Activated gamma-delta T cell treated with Interleukin-2 at 50 U/mL for 16 hours (primary cell): ENCODE measurements around the gene CPLANE1.
"Not testable (repeated sequence)": the region's sequence is repeated elsewhere in the genome, so short reads cannot be mapped to it uniquely, and the experiment has no call there.

ENCODE experiments used
- DNase-seq: peaks from one replicate; pipeline ENCODE4 v3.0.0-alpha.2; 2020

Gene CPLANE1

DNA sequence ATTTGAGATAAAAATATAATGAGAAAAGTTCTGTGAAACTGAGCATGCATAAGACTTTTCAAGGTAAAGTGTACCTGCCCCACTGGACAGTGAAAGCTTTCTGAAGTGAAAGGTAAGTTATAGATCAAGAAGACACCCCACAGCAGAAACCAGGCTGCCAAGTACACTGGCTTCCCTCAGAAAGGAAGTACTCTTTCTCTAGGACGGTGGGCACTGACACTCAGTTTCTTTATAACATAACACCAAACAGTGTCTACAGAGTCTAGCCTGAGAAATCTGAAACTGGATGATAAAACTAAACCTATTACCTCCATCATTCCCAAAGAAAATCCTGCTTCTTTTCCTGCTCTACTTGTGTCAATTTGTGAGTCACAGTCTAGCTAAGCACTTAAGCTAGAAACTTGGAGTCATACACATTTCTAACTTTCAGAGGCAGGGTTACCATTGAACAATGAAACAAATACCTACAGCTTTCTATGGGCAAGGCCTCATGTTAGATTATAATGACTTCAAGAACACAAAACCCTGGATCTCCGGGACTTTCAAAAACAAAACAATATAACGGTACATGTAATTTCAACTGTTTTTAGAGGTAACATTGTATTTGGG, 136.7 kb downstream of the CPLANE1 start:
- DNase-seq: no peak

DNA sequence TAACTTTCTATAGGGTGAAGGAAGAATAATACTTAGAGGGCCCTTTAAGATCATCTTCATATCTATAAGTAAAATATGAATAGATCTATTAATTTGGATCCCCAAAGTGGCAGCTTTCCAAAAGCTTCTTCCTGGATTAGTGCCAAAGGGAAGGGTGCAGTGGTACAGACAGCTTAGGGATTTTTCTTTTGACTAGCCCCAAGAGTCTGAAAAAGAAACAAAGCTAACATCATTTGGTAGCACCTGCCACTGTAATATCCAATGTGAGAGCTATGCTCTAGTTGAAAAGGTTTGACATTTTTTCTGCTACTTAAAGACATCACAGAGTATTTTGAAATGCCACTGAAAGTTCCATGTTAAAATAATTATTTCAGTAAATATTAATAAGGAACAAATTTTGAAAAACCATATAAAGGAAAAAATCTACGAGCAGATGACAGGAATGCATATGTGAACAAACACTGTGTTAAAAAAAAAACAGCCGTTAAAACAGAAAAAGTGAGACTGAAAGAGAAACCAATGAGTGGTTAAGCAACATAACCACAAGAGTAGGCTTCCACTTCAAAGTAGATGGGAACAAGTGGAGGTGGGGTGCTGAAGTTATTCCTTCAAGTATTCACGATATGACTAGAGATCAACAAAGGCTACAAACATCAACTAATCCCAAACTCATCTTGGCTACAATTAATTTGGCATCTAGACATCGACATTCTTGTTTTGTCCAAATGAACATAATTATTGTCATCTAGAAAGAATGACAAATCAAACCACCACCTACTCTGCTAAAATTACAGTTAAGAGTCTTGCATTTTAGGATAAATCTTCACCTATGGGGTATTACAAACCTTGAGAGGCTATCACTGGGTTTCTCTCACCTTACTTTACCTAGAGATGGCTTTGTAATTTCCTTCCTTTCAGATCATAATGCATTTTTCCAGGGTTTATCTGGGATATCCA, 137.5 kb downstream of the CPLANE1 start:
- no peak for DNase-seq

DNA sequence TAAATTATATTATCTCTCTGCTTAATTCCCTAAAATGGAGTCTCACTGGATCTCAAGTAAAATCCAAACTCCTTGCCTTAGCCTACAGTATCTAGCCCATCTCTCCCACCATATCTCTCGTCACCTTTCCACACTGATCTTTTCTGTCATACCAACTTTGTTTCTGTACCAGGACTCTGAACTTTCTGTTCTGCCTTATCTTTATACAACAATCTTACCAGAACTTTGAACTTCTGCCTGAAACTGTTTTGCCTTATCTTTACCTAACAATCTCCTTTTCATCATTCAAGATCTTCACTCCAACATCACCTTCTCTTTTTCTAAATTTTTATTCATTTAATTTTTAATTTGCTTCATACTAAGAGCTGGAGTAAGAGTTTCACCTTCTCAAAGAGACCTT, 139.0 kb downstream of the CPLANE1 start:
- no peak for DNase-seq

DNA sequence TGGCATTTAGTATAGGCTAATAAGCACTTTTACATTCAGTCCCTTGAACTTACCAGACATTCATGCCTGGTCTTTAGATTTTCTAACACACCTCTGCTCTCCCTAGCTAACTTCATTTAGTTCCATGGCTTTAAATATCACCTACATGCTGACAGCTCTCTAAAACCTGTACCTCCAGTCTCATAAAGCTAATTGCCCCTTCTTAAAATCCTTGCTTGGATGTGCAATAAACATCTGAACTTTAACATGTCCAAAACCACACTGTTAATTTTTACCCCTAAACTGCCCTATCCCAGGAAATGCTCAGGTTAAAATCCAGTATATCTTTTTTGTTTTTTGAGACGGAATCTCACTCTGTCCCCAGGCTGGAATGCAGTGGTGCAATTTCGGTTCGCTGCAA, 139.8 kb downstream of the CPLANE1 start:
- DNase-seq: no peak

DNA sequence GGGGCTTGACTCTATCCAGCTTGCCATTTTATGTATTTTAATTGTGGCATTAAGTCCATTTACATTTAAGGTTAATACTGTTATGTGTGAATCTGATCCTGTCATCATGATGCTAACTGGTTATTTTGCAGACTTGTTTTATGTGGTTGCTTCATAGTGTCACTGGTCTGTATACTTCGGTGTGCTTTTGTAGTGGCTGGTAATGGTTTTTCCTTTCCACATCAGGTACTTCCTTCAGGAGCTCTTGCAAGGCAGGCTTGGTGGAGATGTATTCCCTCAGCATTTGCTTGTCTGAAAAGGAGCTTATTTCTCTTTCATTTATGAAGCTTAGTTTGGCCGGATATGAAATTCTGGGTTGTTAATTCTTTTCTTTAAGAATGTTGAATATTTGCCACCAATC, 145.9 kb downstream of the CPLANE1 start:
- no peak for DNase-seq

DNA sequence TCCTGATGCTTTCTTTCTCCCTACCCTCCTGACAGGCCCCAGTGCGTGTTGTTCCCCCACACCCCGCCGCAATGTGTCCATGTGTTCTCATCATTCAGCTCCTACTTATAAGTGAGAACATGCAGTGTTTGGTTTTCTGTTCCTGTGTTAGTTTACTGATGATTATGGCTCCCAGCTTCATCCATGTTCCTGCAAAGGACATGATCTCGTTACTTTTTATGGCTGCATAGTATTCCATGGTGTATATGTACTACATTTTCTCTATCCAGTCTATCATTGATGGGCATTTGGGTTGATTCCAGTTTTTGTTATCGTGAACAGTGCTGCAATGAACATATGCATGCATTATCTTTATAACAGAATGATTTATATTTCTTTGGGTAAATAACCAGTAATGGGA, 149.9 kb downstream of the CPLANE1 start:
- not testable (repeated sequence) for DNase-seq

DNA sequence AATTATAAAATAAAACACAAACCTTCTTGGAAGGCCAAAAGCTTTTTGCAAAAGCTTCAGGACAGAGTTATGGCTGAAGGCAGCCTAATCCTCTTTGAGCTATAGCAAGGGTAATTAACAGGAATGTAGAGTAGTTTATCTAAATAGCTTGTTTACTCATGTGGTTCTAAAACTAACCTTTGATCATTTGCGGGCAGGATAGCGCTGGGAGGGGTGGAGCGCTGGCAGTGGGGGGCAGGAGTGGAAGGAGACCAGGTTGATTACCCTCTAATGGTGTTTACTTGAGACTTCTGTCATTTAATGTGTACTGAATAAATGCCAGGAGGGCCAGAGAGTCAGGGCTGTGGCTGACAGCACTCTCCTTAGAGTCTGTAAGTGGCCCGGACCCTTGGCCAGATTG, 155.4 kb downstream of the CPLANE1 start:
- not testable (repeated sequence) for DNase-seq

DNA sequence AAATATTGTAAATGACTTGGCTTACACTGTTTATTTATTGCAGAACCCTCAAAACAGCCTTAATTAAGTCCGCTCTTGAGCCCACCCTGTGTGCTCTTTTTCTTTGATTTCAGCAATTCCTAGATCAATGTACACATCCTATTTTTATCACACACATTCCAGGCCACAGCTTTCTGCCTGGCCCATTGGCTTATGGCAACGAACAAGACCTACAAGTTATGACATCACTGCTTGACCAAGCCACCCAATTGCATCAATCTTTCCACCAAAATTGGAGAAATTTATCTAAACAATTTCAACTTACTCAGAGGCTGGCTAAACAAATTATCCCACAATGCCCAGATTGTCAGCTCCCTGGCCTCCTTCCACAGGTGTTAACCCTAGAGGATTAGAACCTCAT, 158.4 kb downstream of the CPLANE1 start:
- DNase-seq: no peak

DNA sequence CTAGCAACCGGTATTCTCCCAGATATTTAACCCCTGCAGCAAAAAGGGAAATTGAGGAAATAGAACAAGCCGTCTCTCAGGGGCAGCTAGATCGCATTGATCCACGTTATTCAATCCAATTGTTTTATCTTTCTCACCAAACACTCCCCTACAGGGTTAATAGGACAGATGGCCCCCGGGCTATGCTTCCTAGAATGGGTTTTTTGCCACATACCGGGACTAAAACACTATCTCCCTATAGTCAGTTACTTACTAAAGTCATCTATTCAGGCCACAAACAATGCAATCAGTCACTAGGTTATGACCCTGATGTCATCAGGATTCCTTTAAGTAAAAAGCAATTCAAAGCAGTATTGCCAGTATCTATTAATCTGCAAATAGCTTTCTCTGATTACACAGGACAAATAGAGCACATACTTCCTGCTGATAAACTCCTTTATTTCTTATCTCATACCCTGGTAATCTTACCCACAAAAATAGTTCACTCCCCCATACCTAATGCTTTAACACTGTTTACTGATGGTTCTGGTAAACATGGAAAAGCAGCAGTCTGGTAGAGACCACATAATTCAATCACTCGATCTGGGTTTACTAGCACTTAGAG, 159.0 kb downstream of the CPLANE1 start:
- DNase-seq: no peak

DNA sequence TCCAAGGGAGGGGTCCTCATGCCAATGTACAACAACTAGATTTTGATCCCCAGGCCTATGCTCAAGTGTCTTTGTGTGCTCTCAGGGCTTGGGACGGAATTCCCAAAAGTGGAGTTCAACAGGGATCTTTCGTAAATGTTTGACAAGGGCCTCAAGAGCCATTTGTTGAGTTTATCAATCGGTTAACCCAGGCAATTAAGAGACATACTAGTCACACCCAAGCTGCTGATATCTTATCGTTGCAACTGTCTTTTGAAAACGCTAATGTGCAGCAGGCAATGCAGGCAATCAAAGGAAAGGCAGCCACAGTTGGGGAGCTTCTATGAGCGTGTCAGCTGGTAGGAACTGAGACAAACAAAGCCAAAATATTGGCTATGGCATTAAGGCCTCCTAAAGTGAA, 161.2 kb downstream of the CPLANE1 start:
- no peak for DNase-seq

DNA sequence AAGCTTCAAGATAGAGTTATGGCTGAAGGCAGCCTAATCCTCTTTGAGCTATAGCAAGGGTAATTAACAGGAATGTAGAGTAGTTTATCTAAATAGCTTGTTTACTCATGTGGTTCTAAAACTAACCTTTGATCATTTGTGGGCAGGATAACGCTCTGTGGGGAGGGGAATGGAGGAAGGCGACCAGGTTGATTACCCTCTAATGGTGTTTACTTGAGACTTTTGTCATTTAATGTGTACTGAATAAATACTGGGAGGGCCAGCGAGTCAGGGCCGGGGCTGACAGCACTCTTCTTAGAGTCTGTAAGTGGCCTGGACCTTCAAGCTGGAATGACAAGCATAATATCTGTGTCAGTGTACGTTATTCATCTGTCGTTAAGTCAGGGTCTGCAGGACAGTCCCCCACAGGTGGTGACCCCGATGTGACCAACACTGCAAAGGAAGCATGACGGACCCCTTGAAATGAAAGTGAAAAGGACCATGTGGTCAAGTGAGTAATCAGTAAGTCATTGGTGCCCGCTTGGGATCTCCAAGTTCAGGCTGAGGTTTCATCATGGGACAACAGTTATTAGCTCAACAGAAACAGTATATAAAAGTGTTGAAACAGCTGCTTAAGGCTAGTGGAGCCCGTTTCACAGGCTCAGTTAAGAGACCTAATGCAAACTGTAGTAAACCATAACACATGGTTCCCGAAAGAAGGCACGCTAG, 162.6 kb downstream of the CPLANE1 start:
- DNase-seq: no peak

DNA sequence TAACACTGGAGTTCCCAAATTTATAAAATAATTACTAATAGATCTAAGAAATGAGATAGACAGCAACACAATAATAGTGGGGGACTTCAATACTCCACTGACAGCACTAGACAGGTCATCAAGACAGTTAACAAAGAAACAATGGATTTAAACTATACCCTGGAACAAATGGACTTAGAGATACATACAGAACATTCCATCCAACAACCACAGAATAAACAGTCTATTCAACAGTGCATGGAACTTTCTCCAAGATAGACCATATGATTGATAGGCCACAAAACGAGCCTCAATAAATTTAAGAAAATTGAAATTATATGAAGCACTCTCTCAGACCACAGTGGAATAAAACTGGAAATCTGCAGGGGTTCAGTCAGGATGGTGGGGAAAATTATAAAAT, 163.2 kb downstream of the CPLANE1 start:
- not testable (repeated sequence) for DNase-seq

DNA sequence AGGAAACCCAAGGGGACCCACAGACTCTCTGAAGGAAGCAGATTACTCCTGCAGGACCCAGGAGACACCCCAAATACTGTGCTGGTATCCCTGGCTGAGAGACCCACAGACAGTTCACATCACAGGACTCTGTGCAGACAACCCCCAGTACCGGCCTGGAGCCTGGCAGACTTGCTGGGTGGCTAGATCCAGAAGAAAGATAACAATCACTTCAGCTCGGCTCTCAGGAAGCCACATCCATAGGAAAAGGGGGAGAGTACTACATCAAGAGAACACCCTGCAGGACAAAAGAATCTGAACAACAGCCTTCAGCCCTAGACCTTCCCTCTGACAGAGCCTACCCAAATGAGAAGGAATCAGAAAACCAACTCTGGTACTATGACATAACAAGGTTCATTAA, 166.2 kb downstream of the CPLANE1 start:
- not testable (repeated sequence) for DNase-seq

DNA sequence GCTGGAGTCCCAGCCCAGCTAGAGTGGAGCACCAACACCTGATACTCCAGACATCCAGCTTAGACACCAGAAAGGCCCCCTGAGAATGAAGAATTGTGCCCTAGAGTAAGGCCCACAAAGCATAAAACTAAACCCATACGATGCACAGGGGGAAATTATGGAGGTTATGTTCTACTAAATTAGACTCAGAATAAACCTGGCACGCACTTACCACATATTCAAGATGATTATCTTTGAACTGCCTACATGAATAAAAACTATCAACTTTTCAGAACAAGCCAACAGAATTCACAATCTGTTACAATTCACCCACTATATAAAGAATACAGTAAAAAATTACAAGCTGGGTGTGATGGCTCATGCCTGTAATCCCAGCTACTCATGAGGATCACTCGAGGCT, 168.5 kb downstream of the CPLANE1 start:
- DNase-seq: no peak

DNA sequence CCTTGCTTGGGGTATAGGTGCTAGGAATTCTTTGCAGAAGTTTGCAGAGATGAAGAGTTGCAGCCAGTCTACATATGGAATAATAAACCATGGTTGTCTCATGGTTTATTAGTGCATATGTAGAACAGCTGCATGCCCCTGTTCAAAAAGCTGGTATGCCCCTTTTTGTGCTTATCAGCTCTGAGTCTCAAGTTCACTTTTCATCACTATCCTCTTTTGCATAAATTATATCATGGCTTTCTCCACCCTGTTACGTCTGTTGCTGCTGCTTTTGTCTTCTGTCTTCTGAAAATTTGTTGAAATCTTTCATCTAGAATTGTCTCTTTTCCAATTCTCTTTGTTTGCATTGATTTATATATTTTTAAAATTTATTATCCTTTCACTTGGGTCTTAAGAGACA, 172.0 kb downstream of the CPLANE1 start:
- no peak for DNase-seq

DNA sequence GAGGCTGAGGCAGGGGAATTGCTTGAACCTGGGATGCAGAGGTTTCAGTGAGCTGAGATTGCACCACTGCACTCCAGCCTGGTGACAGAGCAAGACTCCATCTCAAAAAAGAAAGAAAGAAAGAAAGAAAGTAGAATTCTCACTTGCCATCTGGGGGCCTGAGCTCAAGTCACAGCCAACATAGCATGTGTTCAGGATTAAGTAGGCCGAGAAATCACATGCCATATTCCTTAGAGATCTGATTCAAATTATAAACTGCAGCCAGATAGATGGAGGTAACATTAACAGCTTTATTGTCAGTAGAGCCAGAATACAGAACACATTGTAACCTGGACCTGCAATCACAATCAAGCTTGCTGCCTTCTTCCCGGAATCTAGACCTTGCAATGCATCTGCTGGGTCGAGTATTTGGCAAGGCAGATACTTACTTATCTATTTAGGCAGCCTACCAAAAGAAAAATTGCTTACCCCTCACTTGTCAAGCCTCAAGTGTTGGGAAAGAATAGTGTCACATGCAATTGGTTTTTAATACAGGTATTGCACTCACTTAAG, 173.7 kb downstream of the CPLANE1 start:
- no peak for DNase-seq

DNA sequence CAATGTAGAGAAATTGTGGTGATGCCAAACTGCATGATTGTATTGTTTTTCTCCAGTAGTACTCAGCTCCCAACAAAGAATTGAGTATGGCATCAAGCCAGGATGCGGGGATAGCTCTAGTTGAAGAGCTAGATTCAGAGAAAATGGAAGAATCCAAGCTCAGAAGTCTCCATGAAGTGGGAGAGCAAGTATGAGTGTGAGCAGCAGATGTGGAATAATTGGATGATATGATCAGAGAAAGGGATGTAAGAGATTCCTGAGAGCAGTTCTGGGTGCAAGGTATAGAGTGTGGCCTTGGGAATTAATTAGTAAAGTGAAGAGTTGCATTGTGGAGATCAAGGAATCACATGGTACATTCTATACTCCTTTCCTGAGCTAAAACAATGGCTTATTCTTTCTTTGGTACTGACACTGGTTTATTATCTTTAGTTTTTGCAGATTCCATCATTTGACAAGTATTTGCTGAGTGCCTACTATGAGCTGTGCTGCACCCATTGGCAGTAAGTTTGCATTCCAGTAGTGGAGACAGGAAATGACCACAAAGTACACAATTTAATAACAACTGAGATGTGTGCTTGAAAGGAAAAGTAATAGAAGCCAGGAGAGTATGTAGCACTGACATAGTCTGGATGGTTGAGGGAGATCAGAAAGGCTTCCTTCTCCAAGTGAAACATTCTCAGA, 177.1 kb downstream of the CPLANE1 start:
- no peak for DNase-seq

DNA sequence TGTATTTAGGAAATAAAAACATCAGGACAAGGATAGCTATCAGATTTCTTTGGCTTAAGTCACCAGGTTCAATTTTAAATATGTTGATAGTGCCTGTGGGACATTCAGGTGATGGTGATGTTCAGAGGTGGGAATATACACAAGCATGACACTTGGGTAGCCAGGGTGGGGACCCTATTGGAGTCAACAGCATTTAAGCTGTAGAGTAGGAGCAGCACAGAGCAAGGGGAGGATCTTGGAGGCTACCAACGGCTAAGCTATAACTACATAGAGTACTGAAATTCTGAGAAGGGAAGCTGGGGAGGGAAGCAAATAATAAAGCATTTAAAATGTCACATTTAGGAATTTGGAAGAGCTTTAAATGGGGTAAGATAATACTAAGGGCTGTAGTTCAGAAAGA, 177.7 kb downstream of the CPLANE1 start:
- DNase-seq: no peak

DNA sequence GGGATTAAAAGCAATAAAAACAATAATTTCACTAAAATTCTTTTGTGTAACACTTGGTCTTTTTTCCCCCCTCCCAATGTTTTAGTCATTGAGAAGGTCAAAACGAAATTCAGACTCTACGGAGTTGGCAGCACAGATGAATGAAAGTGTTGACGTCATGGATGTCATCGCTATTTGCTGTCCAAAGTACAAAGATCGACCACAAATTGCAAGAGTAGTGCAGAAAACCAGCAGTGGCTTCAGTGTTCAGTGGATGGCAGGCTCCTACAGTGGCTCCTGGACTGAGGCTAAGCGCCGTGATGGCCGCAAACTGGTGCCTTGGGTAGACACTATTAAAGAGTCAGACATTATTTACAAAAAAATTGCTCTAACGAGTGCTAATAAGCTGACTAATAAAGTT, 184.7 kb downstream of the CPLANE1 start:
- DNase-seq: no peak

DNA sequence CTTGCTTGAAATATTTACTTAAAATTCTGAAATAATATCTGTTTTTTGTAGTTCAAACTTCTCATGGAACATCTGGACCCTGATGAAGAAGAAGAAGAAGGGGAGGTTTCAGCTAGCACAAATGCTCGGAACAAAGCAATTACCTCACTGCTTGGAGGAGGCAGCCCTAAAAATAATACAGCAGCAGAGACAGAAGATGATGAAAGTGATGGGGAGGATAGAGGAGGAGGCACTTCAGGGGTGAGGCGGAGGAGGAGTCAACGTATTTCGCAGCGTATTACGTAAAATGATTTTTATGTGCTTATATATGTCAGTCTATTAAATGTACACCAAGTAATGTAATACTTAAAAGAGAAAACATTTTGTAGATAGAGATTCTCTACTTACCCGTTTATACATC, 185.4 kb downstream of the CPLANE1 start:
- DNase-seq: no peak

DNA sequence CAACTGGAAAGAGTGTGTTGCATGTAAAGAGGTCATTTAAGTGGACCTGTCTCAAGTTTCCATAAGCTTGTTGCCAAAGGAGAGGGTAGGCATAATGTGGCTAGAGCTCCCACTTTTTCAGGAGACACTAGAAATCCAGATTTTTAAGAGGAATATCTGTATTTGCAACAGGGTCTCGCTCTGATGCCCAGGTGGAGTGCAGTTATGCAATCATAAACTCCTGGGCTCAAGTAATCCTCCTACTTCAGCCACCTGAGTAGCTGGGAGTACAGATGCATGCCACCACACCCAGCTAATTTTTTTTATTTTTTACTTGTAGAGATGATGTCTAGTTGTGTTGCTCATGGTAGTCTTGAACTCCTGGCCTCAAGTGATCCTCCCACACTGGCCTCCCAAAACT, 189.1 kb downstream of the CPLANE1 start:
- DNase-seq: no peak

DNA sequence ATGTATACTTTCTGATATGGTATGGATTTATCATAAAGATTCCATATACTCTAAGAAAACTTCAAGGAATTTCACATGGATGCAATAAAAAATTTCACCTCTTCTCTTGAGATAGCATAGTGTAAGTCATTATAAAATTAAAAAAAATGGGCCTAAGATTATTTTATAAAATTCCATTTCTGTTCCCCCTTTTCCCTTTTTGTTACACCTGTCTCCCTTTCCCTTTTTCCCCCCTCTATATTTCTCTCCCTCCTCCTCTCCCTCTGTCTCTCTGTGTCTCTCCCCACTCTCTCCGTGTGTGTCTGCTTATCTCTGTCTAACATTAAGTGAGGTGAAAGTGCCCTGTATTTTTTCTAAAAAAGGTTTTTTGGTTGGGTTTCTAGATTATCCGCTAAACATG, 192.4 kb downstream of the CPLANE1 start:
- DNase-seq: no peak
